PFSK-1 (cell line): ENCODE results near the gene IQCM.

ENCODE experiments used
- FOXP2 ChIP-seq: optimal IDR thresholded peaks from 2 replicates; pipeline ENCODE3; 2011; ENCODE audit warnings: borderline replicate concordance, control low read depth, inconsistent platforms; ENCODE audit not compliant: insufficient read depth; ENCODE audit errors: extremely low read length, extremely low read depth
- POLR2AphosphoS5 ChIP-seq: IDR thresholded peaks from 2 replicates; pipeline ENCODE4 v1.6.1; 2012; ENCODE audit warnings: low read depth, mild to moderate bottlenecking, control low read depth, low read length, moderate library complexity
- REST ChIP-seq, 2 experiments: IDR thresholded peaks; 2 replicates each; pipeline versions ENCODE4 v1.6.1 to v1.8.0; 2011 to 2012; ENCODE audit warnings: low read depth in 2 of 2, low read length in 2 of 2, control low read depth in 1 of 2, inconsistent platforms in 1 of 2, mild to moderate bottlenecking in 1 of 2, moderate library complexity in 1 of 2; ENCODE audit not compliant: insufficient read depth in 1 of 2
- SIN3A ChIP-seq: IDR thresholded peaks from 2 replicates; pipeline ENCODE4 v1.6.1; 2012; ENCODE audit warnings: mild to moderate bottlenecking, low read length, moderate library complexity, borderline replicate concordance; ENCODE audit not compliant: insufficient read depth
- TAF1 ChIP-seq: IDR thresholded peaks from 2 replicates; pipeline ENCODE4 v1.6.1; 2012; ENCODE audit warnings: low read length, control low read depth, borderline replicate concordance; ENCODE audit not compliant: insufficient read depth

IQCM gene

GRCh38 chr4:149443537-149443936 is 372.1 kb downstream of the IQCM start:
- TF ChIP-seq FOXP2 (no peak), TAF1 (no peak), REST (IDR thresholded peaks at IDR 0.05; ENCODE audit: insufficient read depth in 1 of 2, low read depth in 2 of 2, low read length in 2 of 2) (no peak), POLR2AphosphoS5 (no peak), SIN3A (no peak)

- no peak for TF ChIP-seq POLR2AphosphoS5
- TF ChIP-seq FOXP2 = no peak
- no peak for TF ChIP-seq SIN3A
- no peak for TF ChIP-seq REST (IDR thresholded peaks at IDR 0.05; ENCODE audit: insufficient read depth in 1 of 2, low read depth in 2 of 2, low read length in 2 of 2)
- TF ChIP-seq TAF1 = no peak
Observed at GRCh38 chr4:149441338-149441737, 374.3 kb downstream of the IQCM start.

GRCh38 chr4:149426461-149426860 is 389.2 kb downstream of the IQCM start:
- TF ChIP-seq FOXP2 (no peak), TAF1 (no peak), POLR2AphosphoS5 (no peak), REST (IDR thresholded peaks at IDR 0.05; ENCODE audit: insufficient read depth in 1 of 2, low read depth in 2 of 2, low read length in 2 of 2) (no peak), SIN3A (no peak)

GRCh38 chr4:149409555-149409962 is 406.1 kb downstream of the IQCM start:
- no peak for TF ChIP-seq FOXP2
- TF ChIP-seq REST (IDR thresholded peaks at IDR 0.05; ENCODE audit: insufficient read depth in 1 of 2, low read depth in 2 of 2, low read length in 2 of 2) = no peak
- no peak for TF ChIP-seq SIN3A
- no peak for TF ChIP-seq TAF1
- no peak for TF ChIP-seq POLR2AphosphoS5

DNA sequence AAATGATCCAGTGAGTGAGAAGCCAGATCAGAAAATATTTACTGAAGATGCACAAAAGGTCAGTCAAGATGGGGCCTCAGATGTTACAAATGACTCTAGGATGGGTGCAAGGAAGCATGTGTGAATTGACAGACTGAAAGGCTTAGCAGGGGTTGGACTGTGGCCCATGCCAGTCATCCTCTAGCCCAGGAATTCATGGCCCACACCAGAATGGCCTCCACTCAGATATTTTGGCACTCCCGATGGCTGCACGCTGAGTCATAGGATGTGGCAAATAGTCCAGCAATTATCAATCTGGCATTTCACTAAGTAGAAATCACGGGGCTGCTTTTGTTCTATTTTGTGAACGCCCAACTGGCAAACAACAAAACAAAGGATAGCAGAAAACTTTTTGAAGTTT is 406.5 kb downstream of the IQCM start:
- TF ChIP-seq TAF1 (no peak), REST (IDR thresholded peaks at IDR 0.05; ENCODE audit: insufficient read depth in 1 of 2, low read depth in 2 of 2, low read length in 2 of 2) (no peak), POLR2AphosphoS5 (no peak), SIN3A (no peak), FOXP2 (no peak)
